SHP77 treated with DMSO at 0.1 percent for 48 hours (cell line): Measurements from ENCODE around the gene CYP26B1.

ENCODE experiments used
- DNase-seq: peaks from one replicate; lab custom pipeline; 2025; lab: John Stamatoyannopoulos, UW

The CYP26B1 gene

DNA sequence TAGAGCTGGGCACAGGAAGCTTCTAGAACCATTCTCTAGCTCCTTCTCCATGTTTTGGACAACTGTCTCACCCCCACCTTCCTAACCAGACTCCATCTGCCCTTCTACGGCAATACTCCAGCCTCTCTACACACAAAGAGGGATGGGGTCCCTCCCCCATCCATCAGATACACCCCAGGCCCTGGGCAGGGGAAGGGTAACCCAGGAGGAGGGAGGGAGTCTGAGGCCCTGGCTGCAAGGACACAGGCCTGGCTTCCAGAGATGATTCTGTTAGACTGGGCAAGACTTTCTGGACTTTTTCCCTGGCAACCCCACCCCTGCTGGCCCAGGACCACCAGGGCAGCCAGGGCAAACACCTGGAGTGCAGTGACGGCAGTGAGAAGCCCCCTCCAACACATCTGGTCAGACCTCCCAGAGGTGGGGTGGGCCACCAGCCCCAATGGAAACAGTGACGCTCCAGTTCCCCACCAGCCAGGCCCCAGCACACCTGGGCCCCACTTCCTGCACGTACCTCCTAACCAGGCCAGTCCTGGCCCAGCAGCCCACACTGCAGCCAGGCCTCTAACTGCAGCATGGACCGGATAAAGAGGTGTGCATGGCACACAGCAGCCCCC, 6.5 kb downstream of the CYP26B1 start:
- DNase-seq: no peak

- DNase-seq: no peak
These were observed 7.1 kb downstream of the CYP26B1 start for GRCh38 chr2:72140621-72140960.

DNA sequence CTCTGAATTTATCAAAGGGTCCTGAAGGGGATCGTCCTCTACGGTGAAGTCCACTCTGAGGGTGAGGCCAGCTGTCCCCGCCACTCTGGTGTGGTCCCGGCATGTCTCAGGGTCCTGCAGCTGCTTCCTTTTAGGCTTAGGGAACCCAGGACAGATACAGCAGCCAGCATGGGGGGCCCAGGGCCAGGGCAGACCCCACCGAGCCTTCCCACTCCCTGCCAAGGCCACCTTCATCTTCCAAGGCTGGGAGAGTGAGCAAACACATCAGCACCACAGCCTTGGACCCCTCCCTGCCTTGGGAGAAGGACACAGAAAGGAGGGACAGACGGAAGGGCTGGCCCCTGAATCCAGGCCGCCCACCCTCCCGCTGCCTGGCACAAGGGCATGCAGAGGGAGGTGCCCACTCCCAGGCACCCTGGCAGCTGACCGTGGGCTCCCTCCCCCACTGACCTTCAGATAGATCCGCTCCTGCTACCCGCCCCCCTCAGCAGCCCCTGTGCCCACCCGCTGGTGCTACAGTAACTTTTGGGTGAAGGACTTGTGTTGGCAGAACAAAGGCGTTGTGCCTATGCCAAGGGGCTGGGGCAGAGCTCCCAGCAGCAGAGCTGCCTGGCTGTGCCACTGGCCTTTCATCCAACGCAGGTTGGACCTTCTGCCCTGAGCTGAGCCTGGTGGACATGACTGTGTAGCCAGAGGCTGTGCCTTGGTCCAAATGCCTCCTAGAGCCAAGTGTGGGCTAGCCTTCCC, 7.6 kb downstream of the CYP26B1 start:
- no peak for DNase-seq

DNA sequence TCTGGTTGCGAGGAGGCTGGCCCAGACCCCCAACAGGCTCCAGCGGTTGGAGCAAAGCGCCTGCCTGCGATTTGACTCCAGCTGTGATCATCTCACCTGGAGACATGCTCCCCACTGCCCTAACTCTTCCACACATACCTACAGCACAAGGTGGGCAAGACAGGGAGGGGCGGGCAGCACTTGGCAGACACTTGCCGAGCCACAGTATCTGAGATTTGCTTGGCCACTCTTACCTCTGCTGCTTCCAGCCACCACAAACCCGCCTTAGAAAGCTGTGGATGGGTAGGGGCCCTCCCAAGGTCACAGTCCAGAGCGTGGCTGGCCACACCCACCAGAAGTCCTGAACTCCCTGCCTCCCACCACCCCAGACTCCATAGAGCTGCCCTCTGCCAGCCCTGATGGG, 8.2 kb downstream of the CYP26B1 start:
- DNase-seq: no peak

GRCh38 chr2:72138921-72139381, 8.7 kb downstream of the CYP26B1 start:
- DNase-seq: no peak

DNA sequence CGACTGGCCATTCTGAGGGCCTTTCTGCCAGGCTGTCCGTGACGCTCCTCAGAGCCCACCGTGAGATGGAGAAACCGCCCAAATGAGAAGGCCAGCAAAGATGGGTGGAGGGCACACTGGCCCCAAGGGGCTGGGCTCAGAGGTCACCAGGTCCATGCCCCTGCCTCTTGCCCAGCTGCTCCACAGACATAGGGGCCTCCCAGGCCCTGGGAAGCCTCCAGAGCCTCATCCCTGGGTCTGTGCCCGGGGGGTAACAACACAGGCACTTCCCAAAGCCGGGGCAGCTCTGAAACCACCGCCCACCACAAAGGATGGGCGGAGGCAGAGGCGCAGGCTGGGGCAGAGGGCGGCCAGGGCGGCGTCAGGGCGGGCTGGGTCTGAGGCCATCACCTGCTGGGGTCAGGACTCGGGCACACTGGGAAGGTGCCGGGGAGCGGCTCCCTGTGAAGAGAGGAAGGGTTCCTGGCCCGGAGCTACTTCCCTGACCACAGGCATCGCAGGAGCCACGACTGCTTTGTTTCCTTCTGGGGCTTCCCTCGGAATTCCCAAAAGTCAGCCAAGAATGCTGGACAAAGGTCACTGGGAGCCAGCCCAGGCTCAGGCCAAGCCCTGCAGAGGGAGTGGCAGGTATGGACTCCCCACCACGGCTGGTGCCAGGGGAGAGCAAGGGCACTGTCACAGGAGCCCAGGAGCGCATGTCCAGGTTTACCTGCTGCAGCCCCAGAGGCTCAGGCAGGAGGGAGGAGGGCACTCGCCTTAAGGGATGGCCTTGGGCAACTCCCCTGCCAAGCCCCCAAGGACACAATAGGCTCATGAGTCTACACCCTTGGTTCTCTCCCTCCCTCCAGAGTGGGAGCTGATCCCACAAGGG, 9.4 kb downstream of the CYP26B1 start:
- no peak for DNase-seq

GRCh38 chr2:72137498-72138010, 10.1 kb downstream of the CYP26B1 start:
- no peak for DNase-seq

GRCh38 chr2:72136933-72137497, 10.6 kb downstream of the CYP26B1 start:
- no peak for DNase-seq

GRCh38 chr2:72136331-72136730, 11.3 kb downstream of the CYP26B1 start:
- DNase-seq: no peak

GRCh38 chr2:72135921-72136320, 11.7 kb downstream of the CYP26B1 start:
- DNase-seq: no peak

GRCh38 chr2:72134997-72135800, 12.5 kb downstream of the CYP26B1 start:
- no peak for DNase-seq

DNA sequence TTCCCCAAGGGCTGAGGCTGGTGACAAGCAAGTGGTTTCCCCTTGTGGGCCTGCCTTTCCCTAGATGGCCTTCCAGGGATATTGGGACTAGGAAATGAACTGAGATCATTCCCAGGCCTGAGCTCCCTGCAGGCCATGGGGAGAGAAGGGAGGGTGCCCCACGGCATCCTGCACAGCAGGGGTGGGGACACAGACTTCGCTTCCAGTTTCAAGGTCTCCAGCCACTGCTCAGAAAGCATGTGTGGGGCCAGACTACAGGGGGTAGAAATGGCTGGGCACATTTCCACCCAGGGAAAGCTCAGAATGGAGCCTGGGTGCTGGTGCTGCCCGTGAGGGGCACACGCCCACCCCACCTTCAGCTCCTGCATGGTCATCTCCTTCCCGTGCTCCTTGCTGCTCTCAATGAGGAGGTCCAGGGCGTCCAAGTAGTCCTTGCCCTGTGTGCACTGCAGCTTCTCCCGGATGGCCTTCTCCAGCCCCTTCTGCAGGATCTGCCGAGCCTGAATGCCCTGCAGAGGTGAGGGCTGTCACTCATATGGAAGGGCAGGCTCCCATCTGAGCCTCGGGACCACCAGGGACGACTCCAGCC, 13.2 kb downstream of the CYP26B1 start:
- DNase-seq: no peak

GRCh38 chr2:72133721-72134407, 13.8 kb downstream of the CYP26B1 start:
- DNase-seq: no peak

GRCh38 chr2:72132981-72133720, 14.5 kb downstream of the CYP26B1 start:
- DNase-seq: no peak

- DNase-seq: no peak
These were observed 15.5 kb downstream of the CYP26B1 start for GRCh38 chr2:72131916-72132841.

DNA sequence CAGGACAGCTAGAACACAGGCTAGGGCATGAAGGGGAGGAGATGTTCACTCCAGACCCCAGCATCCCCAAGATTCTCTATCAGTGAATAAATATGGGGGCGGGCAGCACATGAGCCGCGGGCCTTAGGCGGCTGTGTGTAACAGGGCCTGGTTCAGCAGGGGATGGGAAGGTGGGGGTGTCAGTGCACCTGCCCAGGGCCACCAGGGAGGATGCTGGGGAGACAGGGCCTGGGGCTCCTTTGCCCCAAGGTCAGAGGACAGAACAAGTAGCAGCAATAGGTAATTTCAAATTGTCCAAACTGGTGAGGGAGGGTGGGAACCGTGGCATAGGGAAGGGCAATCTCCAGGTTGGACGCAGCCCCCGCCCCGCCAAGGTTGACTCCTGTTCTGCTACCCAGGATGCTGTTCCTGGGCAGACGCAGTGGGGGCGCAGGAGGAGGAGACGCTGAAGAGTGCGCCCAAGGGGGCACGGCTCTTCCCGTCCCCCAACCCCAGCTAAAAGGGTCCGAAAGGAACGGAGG, 16.2 kb downstream of the CYP26B1 start:
- no peak for DNase-seq

GRCh38 chr2:72130659-72131360, 16.9 kb downstream of the CYP26B1 start:
- no peak for DNase-seq
